GM19468 (cell line): ENCODE measurements around the gene CDH22.

Experiments used
- ATAC-seq: cut with Tn5 transposase; IDR thresholded peaks from one replicate; pipeline ENCODE4 v1.9.1; 2021; ENCODE audit warnings: mild to moderate bottlenecking, moderate library complexity, moderate number of reproducible peaks; ENCODE audit not compliant: unreplicated experiment; ENCODE audit errors: extremely low read depth

Gene CDH22

GRCh38 chr20:46220455-46221207 is 87.7 kb downstream of the CDH22 start:
- ATAC-seq = no peak

GRCh38 chr20:46219920-46220319 is 88.4 kb downstream of the CDH22 start:
- ATAC-seq = no peak

- no peak for ATAC-seq
These were observed 89.1 kb downstream of the CDH22 start for GRCh38 chr20:46219190-46219589.

GRCh38 chr20:46218656-46219055 is 89.6 kb downstream of the CDH22 start:
- no peak for ATAC-seq

GRCh38 chr20:46217583-46217982 is 90.7 kb downstream of the CDH22 start:
- ATAC-seq = no peak

- no peak for ATAC-seq
These were observed 91.4 kb downstream of the CDH22 start for GRCh38 chr20:46216770-46217464.

- ATAC-seq = no peak
These were observed 92.2 kb downstream of the CDH22 start for GRCh38 chr20:46215913-46216707.

- no peak for ATAC-seq
These were observed 93.3 kb downstream of the CDH22 start for GRCh38 chr20:46214824-46215488.

- ATAC-seq = no peak
These were observed 94.1 kb downstream of the CDH22 start for GRCh38 chr20:46213946-46214823.

GRCh38 chr20:46212876-46213275 is 95.4 kb downstream of the CDH22 start:
- ATAC-seq = no peak

GRCh38 chr20:46212252-46212651 is 96.0 kb downstream of the CDH22 start:
- ATAC-seq = no peak

GRCh38 chr20:46211331-46211722 is 97.0 kb downstream of the CDH22 start:
- no peak for ATAC-seq

- ATAC-seq = no peak
These were observed 97.5 kb downstream of the CDH22 start for GRCh38 chr20:46210672-46211330.

- no peak for ATAC-seq
These were observed 98.2 kb downstream of the CDH22 start for GRCh38 chr20:46209930-46210671.

GRCh38 chr20:46207793-46208192 is 100.5 kb downstream of the CDH22 start:
- ATAC-seq = no peak

GRCh38 chr20:46206992-46207549 is 101.2 kb downstream of the CDH22 start:
- no peak for ATAC-seq

- ATAC-seq = no peak
These were observed 102.3 kb downstream of the CDH22 start for GRCh38 chr20:46206025-46206424.

- ATAC-seq = no peak
These were observed 102.9 kb downstream of the CDH22 start for GRCh38 chr20:46205349-46205748.
